Sigmoid colon (tissue), 4 donors: ENCODE results near the gene PLXDC1.

Source experiments
- EP300 ChIP-seq, 4 donors: sonication (generic); formaldehyde crosslinking; IDR thresholded peaks; one replicate each; pipeline ENCODE4 v1.6.1; 2017; ENCODE audit warnings: antibody characterized with exemption in 4 of 4
- POLR2A ChIP-seq, 2 donors: fragments of 450-650 bp; IDR thresholded peaks; one replicate each; pipeline ENCODE4 v1.6.1; 2016; ENCODE audit warnings: antibody characterized with exemption in 2 of 2, mild to moderate bottlenecking in 2 of 2, moderate library complexity in 2 of 2
- POLR2AphosphoS5 ChIP-seq, 4 donors: sonication (generic); formaldehyde crosslinking; IDR thresholded peaks; one replicate each; pipeline ENCODE4 v1.6.1; 2017; ENCODE audit warnings: antibody characterized with exemption in 4 of 4
- TF ChIP-seq, protein P1 (sequence below), 4 experiments: fragments of 450-650 bp in 3 of 4; fragments of 200-600 bp in 1 of 4; IDR thresholded peaks; one replicate each; pipeline ENCODE4 v1.5.1; 2016 to 2019; ENCODE audit warnings: antibody characterized with exemption in 4 of 4, mild to moderate bottlenecking in 3 of 4, moderate library complexity in 2 of 4

DNA sequence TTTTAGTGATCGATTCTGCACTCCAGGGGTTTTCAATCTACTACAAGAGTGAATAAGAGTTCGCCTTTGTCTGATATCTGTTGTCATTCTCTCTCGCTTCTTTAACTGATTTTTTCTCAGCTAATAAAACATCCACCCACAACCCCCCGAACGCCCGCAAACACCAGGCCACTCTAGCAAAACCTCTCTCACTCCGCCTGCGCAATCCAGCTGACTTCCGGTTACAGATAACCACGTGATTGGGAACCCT is 48.3 kb upstream of the PLXDC1 start:
- TF ChIP-seq POLR2AphosphoS5 (IDR thresholded peaks at IDR 0.05) (peak in 3 of 4 donors; percentile 76 to 84 (median 80)), POLR2A (IDR thresholded peaks at IDR 0.05) (no peak), EP300 (IDR thresholded peaks at IDR 0.05) (no peak)
- TF ChIP-seq, protein P1, sequence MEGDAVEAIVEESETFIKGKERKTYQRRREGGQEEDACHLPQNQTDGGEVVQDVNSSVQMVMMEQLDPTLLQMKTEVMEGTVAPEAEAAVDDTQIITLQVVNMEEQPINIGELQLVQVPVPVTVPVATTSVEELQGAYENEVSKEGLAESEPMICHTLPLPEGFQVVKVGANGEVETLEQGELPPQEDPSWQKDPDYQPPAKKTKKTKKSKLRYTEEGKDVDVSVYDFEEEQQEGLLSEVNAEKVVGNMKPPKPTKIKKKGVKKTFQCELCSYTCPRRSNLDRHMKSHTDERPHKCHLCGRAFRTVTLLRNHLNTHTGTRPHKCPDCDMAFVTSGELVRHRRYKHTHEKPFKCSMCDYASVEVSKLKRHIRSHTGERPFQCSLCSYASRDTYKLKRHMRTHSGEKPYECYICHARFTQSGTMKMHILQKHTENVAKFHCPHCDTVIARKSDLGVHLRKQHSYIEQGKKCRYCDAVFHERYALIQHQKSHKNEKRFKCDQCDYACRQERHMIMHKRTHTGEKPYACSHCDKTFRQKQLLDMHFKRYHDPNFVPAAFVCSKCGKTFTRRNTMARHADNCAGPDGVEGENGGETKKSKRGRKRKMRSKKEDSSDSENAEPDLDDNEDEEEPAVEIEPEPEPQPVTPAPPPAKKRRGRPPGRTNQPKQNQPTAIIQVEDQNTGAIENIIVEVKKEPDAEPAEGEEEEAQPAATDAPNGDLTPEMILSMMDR (IDR thresholded peaks at IDR 0.05) = no peak
